CD4-positive, alpha-beta T cell treated with Interleukin-4 for 4 hours (primary cell): ENCODE measurements around the gene VPS52.

Experiments used
- DNase-seq: peaks from one replicate; pipeline ENCODE4 v3.0.0-alpha.2; 2020

VPS52 gene

DNA sequence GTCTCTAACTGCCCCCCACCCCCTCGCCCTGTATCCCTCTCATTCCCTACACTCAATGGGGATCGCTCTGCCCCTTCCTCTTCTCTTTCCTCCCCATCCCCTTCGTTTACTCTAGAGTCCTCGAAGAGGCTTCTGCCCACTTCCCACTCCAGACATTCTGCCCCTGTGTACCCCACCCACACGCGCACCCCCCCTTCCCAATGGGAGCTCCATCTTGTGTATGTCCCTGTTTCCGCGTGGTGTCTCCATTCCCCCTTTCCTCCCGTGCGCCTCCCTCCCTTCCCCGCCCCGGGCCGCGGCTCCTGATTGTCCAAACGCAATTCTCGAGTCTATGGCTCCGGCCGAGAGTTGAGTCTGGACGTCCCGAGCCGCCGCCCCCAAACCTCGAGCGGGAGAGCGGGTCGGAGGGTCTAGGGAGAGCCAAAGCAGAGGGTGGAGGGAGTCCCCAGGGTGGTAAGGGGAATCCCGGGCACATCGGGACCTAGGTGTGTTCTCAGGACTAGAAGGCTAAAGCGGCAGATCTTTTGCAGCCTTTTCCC lies 64.1 kb downstream of the VPS52 start:
- DNase-seq: no peak

DNA sequence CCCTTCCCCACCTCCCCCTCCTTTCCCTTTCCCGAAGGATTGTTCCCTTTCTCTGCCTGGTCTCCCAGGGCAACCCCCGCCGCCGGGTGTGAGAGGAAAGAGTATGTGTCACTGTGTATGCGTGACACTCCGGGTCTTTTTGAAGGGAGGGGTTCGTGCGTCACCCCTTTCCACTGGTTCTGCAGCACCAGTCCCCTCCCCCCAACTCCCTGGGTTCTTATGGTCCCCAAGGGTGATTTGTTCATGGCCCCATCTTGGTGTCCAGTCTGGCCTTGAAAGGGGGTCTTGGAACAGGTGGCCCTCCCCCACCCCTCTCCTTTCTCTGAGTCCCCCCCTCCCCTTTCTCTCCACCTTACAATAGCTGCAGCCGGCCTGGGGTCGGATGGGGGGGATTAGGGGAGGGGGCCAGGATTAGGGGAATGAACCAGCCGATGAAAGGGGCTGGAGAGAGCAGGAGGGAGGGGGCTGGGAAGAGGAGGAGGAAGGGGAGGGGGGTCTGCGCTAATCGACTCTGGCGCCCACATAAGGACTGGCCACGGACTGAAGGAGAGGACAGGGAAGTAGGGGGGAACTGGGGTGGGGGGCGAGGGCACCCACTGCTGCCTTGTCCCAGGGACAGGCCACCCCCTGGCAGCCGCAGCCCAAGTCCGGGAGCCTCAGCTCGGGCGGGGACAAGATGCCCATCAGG lies 64.7 kb downstream of the VPS52 start:
- no peak for DNase-seq

GRCh38 chr6:33206027-33206863 lies 65.4 kb downstream of the VPS52 start:
- no peak for DNase-seq

DNA sequence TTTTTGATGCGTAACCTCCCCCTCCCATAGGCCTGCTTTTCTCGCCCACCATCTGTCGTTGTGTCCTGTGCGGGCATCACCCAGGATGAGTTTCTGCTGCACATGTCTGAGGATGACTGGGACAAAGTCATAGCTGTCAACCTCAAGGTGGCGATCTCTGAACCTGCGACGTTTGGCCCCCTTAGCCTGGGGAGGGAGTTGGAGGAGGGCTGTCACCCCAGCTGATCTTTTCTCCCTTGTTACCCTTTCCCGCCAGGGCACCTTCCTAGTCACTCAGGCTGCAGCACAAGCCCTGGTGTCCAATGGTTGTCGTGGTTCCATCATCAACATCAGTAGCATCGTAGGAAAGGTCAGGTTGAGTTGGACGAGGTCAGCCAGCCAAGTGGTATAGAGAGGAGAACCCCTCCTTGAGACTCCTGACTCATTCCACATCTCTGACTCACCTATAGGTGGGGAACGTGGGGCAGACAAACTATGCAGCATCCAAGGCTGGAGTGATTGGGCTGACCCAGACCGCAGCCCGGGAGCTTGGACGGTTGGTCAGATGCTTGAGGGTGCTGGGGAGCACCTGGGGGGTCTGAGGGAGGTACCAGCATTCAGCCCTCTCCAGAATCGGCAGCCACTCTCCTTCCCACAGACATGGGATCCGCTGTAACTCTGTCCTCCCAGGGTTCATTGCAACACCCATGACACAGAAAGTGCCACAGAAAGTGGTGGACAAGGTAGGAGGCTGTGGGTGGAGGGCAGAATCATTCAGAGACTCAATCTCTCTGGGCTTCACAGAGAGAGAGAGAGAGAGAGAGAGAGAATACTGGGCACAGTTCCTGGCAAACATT lies 66.3 kb downstream of the VPS52 start:
- DNase-seq: peak; percentile 25

DNA sequence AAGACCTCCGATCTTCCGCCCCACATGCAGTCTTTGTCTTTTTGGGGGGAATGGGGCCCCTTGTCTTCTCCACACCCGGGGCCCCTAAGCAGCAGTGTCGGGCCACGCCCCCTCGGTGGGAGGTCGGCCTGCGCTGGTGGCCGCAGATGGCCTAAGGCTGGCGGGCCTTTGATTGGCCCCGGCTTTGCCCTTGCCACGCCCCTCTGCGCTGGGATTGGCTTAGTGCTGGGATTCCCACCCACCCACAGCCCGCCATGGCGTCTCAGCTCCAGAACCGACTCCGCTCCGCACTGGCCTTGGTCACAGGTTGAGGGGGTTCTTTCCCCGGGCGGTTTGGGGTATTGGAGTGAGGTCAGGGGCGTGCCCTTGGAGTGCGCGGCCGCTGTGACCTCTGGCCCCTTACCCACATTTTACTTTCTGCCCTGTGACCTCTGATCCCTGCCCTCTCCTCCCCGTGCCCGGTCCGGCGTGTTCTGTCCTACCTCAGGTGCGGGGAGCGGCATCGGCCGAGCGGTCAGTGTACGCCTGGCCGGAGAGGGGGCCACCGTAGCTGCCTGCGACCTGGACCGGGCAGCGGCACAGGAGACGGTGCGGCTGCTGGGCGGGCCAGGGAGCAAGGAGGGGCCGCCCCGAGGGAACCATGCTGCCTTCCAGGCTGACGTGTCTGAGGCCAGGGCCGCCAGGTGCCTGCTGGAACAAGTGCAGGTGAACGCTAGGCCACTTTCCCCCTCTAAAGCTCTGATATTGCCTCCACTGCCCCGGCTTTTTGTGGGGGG lies 67.1 kb downstream of the VPS52 start, which contains the start of gene HSD17B8:
TSS of gene HSD17B8 (plus strand) at position 241 of the 776 bp plus-strand sequence. CDS start at position 255, 14 bp downstream.
- DNase-seq: peak; percentile 88

GRCh38 chr6:33204165-33204414 lies 67.6 kb downstream of the VPS52 start:
- no peak for DNase-seq

DNA sequence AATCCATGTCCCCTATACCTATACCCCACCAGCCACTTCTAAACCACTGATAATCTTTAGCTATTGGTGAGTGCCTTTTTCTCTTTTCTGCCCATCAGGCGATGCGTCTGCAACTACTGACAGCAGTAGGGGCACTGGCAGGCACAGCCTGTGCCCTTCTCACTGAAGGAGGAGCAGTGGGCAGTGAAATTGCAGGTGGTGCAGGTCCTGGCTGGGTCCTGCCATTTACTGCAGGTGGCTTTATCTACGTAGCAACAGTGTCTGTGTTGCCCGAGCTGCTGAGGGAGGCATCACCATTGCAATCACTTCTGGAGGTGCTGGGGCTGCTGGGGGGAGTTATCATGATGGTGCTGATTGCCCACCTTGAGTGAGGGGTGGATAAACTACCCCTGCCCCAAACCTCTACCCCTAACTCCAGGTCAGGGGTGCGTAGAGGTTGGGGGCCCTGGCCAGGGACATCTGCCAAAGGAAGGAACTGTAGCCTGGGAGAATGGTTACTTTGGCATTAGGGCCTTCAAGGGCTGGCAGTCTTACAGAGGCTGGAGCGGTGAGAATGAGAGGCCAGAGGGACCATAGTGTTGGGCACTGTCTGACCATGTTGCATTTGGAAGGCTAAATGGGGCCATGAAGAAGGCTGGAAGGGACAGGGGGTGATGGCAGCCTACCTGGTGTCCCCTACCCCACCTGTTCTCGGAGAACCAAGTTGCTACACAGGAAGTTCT lies 68.1 kb downstream of the VPS52 start:
- DNase-seq: no peak

GRCh38 chr6:33202799-33203198 lies 68.9 kb downstream of the VPS52 start:
- no peak for DNase-seq

DNA sequence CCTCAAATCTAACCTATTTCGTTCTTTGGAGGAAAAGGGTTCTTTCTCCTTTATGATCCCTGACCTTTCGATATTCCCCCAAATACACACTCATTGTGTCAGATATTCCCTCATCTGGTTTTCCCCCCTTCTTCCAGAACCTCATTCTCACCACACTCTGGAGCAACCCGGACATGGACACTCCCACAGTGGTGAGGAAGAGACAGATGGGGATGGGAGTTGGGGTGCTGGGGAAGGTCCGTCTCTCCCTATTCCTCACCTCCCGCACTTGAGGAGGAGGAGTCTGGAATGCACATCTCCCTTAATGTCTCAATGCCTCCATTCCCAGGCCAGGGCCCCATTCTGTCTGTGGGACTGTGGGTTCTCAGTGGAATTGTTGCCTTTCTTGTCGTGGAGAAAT lies 69.7 kb downstream of the VPS52 start:
- no peak for DNase-seq

- DNase-seq: no peak
Observed at GRCh38 chr6:33201147-33201545, 70.5 kb downstream of the VPS52 start.
